Lower leg skin (tissue), 4 donors: ENCODE data around the gene HMGB1. TPM values are rescaled to one million over a fixed set of nuclear protein-coding genes. Genes with fewer than 3 reads are reported as not detected.

ENCODE experiments used
- DNase-seq, 2 donors: peaks; one replicate each; pipeline ENCODE4 v3.0.0-alpha.2; 2019; ENCODE audit warnings: low spot score in 2 of 2
- H3K4me3 ChIP-seq: fragments of 200-600 bp; sonication (generic); 2 replicates; pipeline ENCODE4 v1.5.1; 2017; ENCODE audit warnings: mild to moderate bottlenecking, low read depth; ENCODE audit not compliant: poor library complexity, severe bottlenecking
- CTCF ChIP-seq, 3 donors: fragments of 450-650 bp; IDR thresholded peaks; one replicate each; pipeline ENCODE4 v1.5.1; 2016; ENCODE audit warnings: antibody characterized with exemption in 3 of 3, mild to moderate bottlenecking in 3 of 3, moderate library complexity in 2 of 3
- POLR2A ChIP-seq, 2 donors: fragments of 450-650 bp; IDR thresholded peaks; one replicate each; pipeline ENCODE4 v1.6.1; 2016 to 2017; ENCODE audit warnings: antibody characterized with exemption in 2 of 2, mild to moderate bottlenecking in 1 of 2, moderate library complexity in 1 of 2
- WGBS, 2 donors: methylation state at CpG; one replicate each; pipeline ENCODE4 v1.1.5; 2018; 5-methylcytosine and 5-hydroxymethylcytosine counted together
- intact Hi-C: fragments of 100-400 bp; cut with DNase I; formaldehyde crosslinking; loops from one replicate; pipeline ENCODE4 v1.15.0; 2023; ENCODE audit warnings: low total_unique reads
- total RNA-seq, 4 donors: library from RNA; depleted of rRNA; stranded (reverse); fragments of >200 nt; gene quantifications; one replicate each; pipeline ENCODE4 v1.1.0, GENCODE V29; 2016

Gene HMGB1
- total RNA-seq, 4 donors from 2014 or later, result 158 to 262 (median 208) TPM

GRCh38 chr13:30486230-30487074 lies 20.7 kb upstream of the HMGB1 start:
- intact Hi-C loops, result no loop called here
- DNase-seq, result peak in 1 of 2 donors; percentile 64
- WGBS, 2 donors, result 54 to 56% methylated on average over 11 of the region's 11 CpGs
- no peak overlapping the region for H3K4me3 ChIP-seq
- no peak for TF ChIP-seq CTCF (IDR thresholded peaks at IDR 0.05)
- no peak for TF ChIP-seq POLR2A (IDR thresholded peaks at IDR 0.05)

DNA sequence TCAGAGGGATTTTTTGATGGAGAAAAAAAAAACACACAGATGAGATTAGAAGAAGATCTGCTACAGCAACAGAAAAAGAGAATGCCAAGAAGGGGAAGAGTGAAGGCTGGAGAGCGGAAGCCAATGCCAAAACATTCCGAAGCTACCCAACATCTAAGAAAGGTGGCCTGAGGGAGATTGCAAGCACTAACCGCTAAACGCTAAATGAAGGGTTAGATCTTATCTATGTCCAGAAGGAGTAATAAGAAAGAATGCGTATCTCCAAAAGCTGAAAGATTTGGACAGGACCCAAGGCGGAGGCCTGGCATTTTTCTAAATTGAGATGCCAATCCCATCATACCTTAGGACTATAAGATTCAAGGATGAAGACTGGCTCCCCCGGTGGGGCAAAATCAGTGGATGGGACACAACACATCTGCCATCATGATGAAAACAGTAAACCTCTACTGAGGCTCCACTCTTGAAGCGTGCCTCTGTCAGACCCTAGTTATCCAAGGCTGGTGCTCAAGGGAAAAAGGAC lies 15.6 kb upstream of the HMGB1 start:
- intact Hi-C loops, result no loop called here
- no peak overlapping the region for H3K4me3 ChIP-seq
- no peak for DNase-seq
- 63 to 68% methylated on average over 8 of the region's 8 CpGs for WGBS, 2 donors
- no peak for TF ChIP-seq CTCF (IDR thresholded peaks at IDR 0.05)
- no peak for TF ChIP-seq POLR2A (IDR thresholded peaks at IDR 0.05)

DNA sequence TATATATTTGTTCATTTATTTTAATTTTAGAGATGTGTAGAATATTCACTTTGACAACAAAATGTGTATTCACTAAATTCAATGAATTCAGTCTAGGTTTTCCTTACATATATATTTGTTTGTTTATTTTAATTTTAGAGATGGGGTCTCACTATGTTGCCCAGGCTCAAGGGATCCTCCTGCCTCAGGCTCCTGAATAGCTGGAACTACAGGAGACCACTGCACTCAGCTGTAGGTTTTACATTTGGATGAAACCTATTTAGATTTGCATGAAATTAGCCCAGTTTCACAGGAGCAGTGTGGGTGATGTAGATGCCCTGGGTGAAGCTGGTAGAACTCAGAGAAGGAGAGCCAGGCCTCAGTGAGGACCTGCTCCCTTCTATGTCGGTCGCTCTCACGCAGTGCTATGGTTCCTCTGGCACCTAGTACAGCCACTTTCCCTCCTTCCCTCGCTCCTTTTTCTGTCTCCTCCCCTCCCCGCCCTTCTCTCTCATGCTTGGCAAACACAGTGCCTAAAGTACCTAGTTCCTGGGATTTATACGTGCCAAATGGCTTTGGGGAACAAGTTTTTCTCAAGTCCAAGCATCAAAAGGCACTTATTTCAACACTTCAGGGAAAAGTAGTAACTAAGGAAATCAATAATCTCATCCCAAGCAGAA lies 14.7 kb upstream of the HMGB1 start:
- TF ChIP-seq POLR2A (IDR thresholded peaks at IDR 0.05), result no peak
- TF ChIP-seq CTCF (IDR thresholded peaks at IDR 0.05), result no peak
- WGBS, 2 donors, result 55% methylated on average over 6 of the region's 6 CpGs
- H3K4me3 ChIP-seq, result no peak overlapping the region
- intact Hi-C loops, result no loop called here
- no peak for DNase-seq

- intact Hi-C loops, result no loop called here
- TF ChIP-seq CTCF (IDR thresholded peaks at IDR 0.05) (no peak), POLR2A (IDR thresholded peaks at IDR 0.05) (no peak)
- no peak for DNase-seq
- 89 to 95% methylated on average over 1 of the region's 1 CpG for WGBS, 2 donors
- no peak overlapping the region for H3K4me3 ChIP-seq
Observed at GRCh38 chr13:30479883-30480219, 14.1 kb upstream of the HMGB1 start.

- H3K4me3 ChIP-seq, result no peak overlapping the region
- no peak for DNase-seq
- 76 to 77% methylated on average over 5 of the region's 5 CpGs for WGBS, 2 donors
- TF ChIP-seq POLR2A (IDR thresholded peaks at IDR 0.05) (no peak), CTCF (IDR thresholded peaks at IDR 0.05) (no peak)
- intact Hi-C loops, result no loop called here
Observed at GRCh38 chr13:30479154-30479882, 13.6 kb upstream of the HMGB1 start.
